Measurements from ENCODE around the gene MTUS2. TPM values are rescaled to one million over a fixed set of nuclear protein-coding genes. Genes with fewer than 3 reads are reported as not detected.

MTUS2 gene
- total RNA-seq, 2 donors from 2014 or later = 1.6 to 4.8 TPM

GRCh38 chr13:29449726-29450125, 629.6 kb downstream of the MTUS2 start:
- 94% methylated on average over 7 of the region's 7 CpGs for WGBS

GRCh38 chr13:29451976-29452375, 631.8 kb downstream of the MTUS2 start:
- H3K4me1 ChIP-seq (replicated peaks) = no peaks in the 10 kb centered on the region
- intact Hi-C loops (cut with DNase I) = no loop called here

More at GRCh38 chr13:29449726-29450125, 629.6 kb downstream of the MTUS2 start:
- Histone ChIP-seq H3K27ac (no peak overlapping the region), H3K9me3 (no peaks in the 10 kb centered on the region), H3K27me3 (replicated peaks; ENCODE audit: insufficient read depth) (no peaks in the 10 kb centered on the region), H3K36me3 (no peaks in the 10 kb centered on the region), H3K4me3 (no peak overlapping the region), H3K4me1 (replicated peaks) (no peaks in the 10 kb centered on the region)
- TF ChIP-seq POLR2AphosphoS5 (IDR thresholded peaks at IDR 0.05) (no peak), POLR2A (IDR thresholded peaks at IDR 0.05) (no peak)
- TF ChIP-seq, protein P1, sequence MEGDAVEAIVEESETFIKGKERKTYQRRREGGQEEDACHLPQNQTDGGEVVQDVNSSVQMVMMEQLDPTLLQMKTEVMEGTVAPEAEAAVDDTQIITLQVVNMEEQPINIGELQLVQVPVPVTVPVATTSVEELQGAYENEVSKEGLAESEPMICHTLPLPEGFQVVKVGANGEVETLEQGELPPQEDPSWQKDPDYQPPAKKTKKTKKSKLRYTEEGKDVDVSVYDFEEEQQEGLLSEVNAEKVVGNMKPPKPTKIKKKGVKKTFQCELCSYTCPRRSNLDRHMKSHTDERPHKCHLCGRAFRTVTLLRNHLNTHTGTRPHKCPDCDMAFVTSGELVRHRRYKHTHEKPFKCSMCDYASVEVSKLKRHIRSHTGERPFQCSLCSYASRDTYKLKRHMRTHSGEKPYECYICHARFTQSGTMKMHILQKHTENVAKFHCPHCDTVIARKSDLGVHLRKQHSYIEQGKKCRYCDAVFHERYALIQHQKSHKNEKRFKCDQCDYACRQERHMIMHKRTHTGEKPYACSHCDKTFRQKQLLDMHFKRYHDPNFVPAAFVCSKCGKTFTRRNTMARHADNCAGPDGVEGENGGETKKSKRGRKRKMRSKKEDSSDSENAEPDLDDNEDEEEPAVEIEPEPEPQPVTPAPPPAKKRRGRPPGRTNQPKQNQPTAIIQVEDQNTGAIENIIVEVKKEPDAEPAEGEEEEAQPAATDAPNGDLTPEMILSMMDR (IDR thresholded peaks at IDR 0.05) = no peak
- intact Hi-C loops (cut with DNase I) = no loop called here
- DNase-seq (ENCODE audit: low spot score) = no peak

DNA sequence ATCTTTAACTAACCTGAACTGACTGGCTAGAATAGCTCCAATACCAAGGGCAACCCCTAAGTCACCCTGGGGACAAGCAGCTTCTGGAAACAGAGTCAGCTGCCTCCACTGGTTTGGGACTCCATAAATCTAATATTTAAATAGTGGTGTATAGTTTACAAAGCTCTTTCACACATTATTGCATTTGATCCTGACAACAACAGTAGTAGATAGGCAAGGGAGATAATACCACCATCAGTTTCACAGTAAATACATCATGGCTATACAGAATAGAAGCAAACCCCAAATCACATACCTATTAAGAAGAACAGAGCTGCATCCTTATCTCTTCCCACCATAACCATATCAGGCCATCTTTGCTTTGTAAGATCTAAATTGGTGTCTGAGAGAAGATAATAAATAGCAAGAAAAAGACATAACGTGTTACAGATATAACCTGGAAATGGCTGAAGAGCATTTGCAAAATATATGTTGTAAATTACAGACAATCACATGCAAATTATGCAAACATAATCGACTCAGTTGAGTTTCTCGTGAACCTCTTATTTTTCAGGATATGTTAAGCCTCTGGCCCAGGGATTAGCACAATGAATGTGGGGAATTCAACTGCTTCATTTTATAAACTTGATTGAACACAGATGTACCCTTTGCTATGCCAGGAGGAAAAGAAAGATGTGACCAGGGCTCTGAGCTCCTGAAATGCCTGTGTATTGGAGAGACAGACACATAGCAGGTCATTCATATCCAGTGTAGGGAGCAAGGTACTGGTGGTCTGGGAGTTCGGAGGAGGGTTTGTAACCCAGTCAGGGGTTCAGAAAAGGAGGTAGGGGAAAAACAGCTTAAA, 632.9 kb downstream of the MTUS2 start:
- DNase-seq (ENCODE audit: low spot score) = no peak
- H3K36me3 ChIP-seq = no peaks in the 10 kb centered on the region
- no peaks in the 10 kb centered on the region for H3K9me3 ChIP-seq
- H3K4me1 ChIP-seq (replicated peaks) = no peaks in the 10 kb centered on the region
- intact Hi-C loops (cut with DNase I) = no loop called here
- TF ChIP-seq, protein P1 (IDR thresholded peaks at IDR 0.05) = no peak
- TF ChIP-seq POLR2AphosphoS5 (IDR thresholded peaks at IDR 0.05) (no peak), POLR2A (IDR thresholded peaks at IDR 0.05) (no peak)
- H3K27ac ChIP-seq = no peak overlapping the region
- no peak overlapping the region for H3K4me3 ChIP-seq
- WGBS = 77% methylated on average over 4 of the region's 4 CpGs
- no peaks in the 10 kb centered on the region for H3K27me3 ChIP-seq (replicated peaks; ENCODE audit: insufficient read depth)

More at GRCh38 chr13:29451976-29452375, 631.8 kb downstream of the MTUS2 start:
- no peak for DNase-seq (ENCODE audit: low spot score)
- 75% methylated on average over 2 of the region's 2 CpGs for WGBS
- TF ChIP-seq POLR2A (IDR thresholded peaks at IDR 0.05) = no peak
- TF ChIP-seq, protein P1 (IDR thresholded peaks at IDR 0.05) = no peak
- TF ChIP-seq POLR2AphosphoS5 (IDR thresholded peaks at IDR 0.05) = no peak
- Histone ChIP-seq H3K27ac (no peak overlapping the region), H3K9me3 (no peaks in the 10 kb centered on the region), H3K36me3 (no peaks in the 10 kb centered on the region), H3K4me3 (no peak overlapping the region), H3K27me3 (replicated peaks; ENCODE audit: insufficient read depth) (no peaks in the 10 kb centered on the region)

DNA sequence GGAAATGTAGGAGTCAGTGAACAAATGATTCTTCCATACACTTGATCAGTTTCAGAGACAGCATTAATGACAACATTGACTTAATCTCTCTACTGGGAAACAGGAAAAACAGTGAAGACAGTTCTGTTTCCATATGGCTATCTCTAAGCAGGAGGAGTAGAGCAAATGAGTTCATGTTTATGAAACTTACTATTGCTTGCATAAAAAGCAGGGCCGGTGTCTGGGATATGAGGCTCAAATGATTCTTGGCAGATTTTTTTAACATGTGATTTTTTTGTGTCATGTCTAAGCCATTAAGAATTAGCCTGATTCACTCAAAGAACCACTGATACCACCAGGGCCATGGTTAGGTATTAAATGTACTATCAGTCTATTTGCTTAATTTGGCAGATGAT, 633.5 kb downstream of the MTUS2 start:
- intact Hi-C loops (cut with DNase I) = no loop called here
- 61% methylated on average over 1 of the region's 1 CpG for WGBS
- Histone ChIP-seq H3K36me3 (no peaks in the 10 kb centered on the region), H3K4me1 (replicated peaks) (no peaks in the 10 kb centered on the region), H3K9me3 (no peaks in the 10 kb centered on the region), H3K27me3 (replicated peaks; ENCODE audit: insufficient read depth) (no peaks in the 10 kb centered on the region), H3K4me3 (no peak overlapping the region), H3K27ac (no peak overlapping the region)
- no peak for DNase-seq (ENCODE audit: low spot score)
- TF ChIP-seq POLR2A (IDR thresholded peaks at IDR 0.05) (no peak), POLR2AphosphoS5 (IDR thresholded peaks at IDR 0.05) (no peak)
- TF ChIP-seq, protein P1 (IDR thresholded peaks at IDR 0.05) = no peak
